Measurements from ENCODE around the gene F11.
"Not testable (repeated sequence)": the region's sequence is repeated elsewhere in the genome, so short reads cannot be mapped to it uniquely, and the experiment has no call there.

The F11 gene

DNA sequence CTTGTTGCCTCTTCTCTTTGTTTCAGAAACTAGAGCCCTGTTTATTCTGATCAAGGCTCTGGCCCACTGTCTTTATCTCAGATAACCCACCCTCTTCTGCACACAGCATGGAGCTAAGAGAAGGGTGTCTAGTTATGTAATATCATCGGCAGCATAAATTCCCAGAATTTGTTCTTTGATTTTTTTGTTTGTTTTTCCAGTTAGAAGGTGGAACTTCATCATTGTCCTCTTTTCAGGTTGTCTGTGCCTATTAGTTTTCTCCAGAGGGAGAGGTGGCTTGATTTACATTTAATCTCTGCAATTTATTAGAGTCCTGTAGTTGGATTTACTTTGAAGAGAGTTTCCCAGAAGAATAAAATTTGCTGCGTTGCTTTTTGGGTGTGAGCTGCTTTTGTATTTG is 15.2 kb upstream of the F11 start:
- DNase-seq = no peak

DNA sequence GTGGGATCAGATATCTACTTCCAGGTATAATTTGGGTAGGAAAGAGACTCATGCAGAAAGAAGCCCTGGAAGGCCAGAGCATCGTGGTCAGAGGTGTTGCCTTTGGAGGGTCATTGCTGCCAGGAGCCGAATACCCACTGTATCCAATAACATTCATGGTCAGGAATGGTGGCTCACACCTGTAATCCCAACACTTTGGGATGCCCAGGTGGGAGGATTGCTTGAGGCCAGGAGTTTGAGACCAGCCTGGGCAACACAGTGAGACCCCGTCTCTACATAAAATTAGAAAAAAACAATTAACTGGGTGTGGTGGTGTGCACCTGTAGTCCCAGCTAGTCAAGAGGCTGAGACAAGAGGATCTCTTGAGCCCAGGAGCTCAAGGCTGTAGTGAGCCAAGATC is 10.9 kb upstream of the F11 start:
- no peak for DNase-seq

DNA sequence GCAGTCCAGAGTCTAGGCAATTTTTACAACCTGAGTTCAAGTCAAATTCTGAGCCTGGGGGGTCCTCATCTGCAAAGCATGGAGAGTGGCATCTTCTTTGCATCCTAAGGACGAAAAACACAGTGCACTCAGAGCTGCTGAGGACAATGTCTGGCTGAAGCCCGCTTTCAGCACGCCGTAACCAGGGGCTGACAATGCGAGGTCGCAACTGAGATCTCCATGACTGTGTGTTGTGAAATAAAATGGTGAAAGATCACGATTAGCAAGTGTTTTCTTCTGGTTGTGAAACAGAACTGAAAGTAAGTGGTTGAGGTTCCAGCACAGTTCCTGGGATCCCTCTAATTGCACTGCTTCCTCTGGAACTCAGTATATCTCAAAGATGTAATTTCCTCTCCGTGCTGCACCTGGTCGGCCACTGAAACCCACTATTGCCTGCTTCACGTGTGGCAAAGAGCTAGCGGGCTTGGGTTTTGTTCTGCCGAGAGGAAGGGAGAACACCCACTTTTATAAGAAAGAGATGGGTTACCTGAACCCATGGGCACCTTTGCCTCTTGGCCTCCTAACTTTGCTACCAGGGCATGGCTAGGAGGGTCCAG is 7.7 kb upstream of the F11 start:
- DNase-seq = no peak

GRCh38 chr4:186260117-186260503 is 5.9 kb upstream of the F11 start:
- no peak for DNase-seq

- DNase-seq = no peak
These were observed 5.2 kb upstream of the F11 start for GRCh38 chr4:186260504-186261448.

GRCh38 chr4:186264660-186265059 is 1.3 kb upstream of the F11 start:
- DNase-seq = no peak

- DNase-seq = not testable (repeated sequence)
These were observed 739 bp upstream of the F11 start for GRCh38 chr4:186265250-186265649.

- no peak for DNase-seq
These were observed 904 bp downstream of the F11 start for GRCh38 chr4:186266729-186267456.

DNA sequence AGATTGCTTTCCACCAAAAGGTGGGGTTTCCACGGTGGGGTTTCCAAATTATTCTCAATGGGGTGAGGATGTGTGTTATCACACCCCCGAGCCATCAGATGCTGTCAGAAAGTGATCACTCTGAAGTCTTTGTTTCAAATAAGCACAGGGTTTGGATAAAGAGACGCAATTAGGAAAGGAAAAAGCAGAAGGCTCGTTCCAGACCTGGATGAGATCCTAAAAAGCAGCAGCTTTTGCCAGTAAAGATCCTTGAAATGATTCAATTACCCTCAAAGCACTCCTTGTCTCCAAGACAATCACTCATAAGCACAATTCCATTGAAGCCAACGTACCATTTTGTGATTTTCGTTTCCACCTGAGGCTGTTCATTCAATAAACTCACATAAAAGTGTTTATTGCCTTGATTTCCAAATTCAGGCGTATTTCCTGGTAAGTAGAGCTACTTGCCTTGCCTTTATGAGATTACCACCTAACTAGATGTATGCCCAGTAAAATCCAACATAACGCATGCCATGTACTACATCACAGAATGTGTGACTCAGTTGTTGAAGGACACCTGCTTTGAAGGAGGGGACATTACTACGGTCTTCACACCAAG is 5.2 kb downstream of the F11 start:
- DNase-seq = no peak

GRCh38 chr4:186272699-186273391 is 6.9 kb downstream of the F11 start:
- DNase-seq = no peak

DNA sequence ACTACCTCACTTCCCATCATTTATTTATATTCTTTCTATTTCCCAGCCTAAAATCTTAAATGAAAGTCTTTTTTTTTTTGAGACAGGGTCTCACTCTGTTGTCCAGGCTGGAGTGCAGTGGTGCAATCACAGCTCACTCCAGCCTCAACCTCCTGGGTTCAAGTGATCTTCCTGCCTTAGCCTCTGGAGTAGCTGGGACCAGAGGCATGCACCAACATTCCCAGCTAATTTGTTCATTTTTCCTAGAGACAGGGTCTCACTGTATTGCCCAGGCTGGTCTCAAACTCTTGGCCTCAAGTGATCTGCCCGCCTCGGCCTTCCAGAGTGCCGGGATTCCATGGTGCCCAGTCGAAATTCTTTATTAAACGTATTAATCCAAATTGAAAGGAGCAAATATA is 7.4 kb downstream of the F11 start:
- not testable (repeated sequence) for DNase-seq

- no peak for DNase-seq
These were observed 17.3 kb downstream of the F11 start for GRCh38 chr4:186283311-186283710.

GRCh38 chr4:186285147-186285546 is 19.2 kb downstream of the F11 start:
- DNase-seq = no peak

DNA sequence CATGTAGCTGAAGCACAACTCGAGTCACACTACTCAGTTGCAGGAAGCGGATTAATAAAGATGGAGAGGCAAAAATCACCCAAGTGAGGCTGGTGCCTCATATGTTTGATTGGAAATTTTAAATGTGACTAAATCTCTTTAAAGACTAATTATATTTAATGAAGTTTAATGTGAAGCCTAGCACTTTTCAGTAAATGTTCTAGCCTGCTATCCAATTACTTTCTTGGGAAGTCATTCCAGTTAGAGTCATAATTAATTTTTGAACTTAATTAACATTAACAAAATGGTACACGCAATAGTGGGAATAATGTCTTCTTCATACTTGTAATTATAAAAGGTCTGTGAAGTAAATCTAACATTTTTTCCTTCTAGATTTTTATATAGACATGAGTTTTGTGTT is 20.6 kb downstream of the F11 start:
- no peak for DNase-seq

- DNase-seq = no peak
These were observed 25.4 kb downstream of the F11 start for GRCh38 chr4:186291256-186291890.

DNA sequence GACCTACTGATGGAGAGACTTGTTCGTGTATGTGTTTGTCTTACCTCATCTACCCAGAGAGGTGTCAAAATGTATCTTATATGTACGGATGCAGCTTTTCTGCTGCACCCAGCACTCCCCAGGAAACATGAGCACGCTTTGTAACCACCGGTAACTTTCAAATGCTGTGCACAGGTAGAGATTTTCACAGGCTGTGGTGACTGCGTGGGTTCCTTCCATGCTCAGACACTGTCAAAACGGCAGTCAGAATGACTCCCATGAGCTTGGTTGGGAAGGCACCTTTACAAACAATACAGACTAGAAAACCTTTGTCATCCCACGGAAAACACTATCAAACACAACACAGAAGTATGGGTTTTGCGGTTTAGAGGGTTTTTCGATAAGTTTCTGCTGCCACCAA is 28.2 kb downstream of the F11 start:
- DNase-seq = no peak

DNA sequence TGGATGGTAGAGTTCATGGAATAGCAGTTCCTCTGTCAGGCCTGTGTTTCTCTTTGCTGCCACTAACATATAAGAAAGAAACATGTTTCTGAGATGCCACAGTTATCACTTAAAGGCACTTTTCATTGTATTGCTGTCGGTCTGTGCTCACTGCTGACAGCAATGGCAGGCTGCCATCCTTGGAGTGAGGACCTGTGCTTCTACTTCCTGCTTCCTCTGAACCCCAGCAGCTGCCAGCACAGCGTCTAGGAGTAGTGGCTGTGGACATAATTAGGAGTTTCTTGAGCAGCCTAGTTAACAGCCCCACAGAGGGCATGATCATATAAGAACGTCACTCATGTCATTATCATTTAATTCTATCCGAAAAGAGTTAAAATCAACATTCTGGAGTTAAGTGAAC is 30.5 kb downstream of the F11 start:
- DNase-seq = no peak

- no peak for DNase-seq
These were observed 31.1 kb downstream of the F11 start for GRCh38 chr4:186297013-186297645.

DNA sequence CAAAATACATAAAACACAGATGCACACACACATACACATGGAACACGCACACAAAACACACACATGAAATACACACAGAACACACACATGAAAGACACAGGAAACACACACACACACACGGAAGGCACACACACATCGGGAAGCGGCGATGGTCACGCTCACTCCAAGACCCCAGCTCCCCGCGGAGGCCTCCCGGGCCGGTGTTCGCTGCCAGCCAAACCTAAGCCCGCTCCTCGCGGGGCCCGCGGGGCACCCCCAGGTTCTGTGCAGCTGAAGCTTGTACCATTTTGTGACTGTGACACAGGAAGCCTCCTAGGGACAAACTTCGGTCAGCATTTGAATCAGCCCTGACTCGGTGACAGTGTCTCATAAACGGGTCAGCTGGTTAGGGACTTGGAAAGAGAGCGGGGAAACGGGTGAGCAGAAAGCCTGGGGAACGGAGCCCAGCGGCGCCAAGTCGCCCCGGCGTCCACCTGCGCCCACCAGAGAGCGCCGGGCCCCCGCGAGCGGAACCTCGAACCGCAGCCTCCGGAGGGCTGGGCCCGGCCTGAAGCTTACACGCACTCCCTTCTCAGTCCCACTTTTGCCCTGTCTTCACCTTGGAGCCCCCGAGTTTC is 32.1 kb downstream of the F11 start:
- no peak for DNase-seq

- no peak for DNase-seq
These were observed 33.3 kb downstream of the F11 start for GRCh38 chr4:186299291-186299690.

- no peak for DNase-seq
These were observed 34.8 kb downstream of the F11 start for GRCh38 chr4:186300659-186301390.

Measured in NCI-H1436 (cell line).